Measurements from ENCODE around the gene KCTD6. TPM values are rescaled to one million over a fixed set of nuclear protein-coding genes. Genes with fewer than 3 reads are reported as not detected.

KCTD6 gene
- total RNA-seq, 1 experiment from 2014 or later, result 15.5 TPM

DNA sequence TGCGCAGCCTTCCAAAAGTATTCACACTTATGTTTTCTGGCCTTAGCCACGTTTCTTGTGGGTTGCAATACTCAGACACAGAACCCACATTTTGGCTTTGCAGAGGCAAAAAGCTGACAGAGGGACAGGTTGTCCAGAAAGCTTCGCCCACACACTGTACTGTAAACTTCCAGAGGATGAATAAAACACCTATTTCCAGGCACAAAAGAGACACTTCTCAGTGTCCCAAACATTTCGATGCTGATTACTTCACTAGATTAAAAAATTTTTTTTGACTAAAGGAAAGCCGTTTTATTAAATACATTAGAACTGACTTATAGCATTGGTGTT is 28.0 kb upstream of the KCTD6 start:
- Mint-ChIP-seq H3K9me3 (no peaks in the 10 kb centered on the region), H3K4me3 (no peak overlapping the region), H3K36me3 (no peaks in the 10 kb centered on the region), H3K27me3 (ENCODE audit: low read depth) (no peaks in the 10 kb centered on the region), H3K4me1 (peaks cover 13% of the 10 kb centered on the region), H3K27ac (no peak overlapping the region)
- POLR2A ChIA-PET, result no interaction called here
- DNase-seq (ENCODE audit: low spot score), result no peak
- no peak for ATAC-seq
- TF ChIP-seq, protein P1, sequence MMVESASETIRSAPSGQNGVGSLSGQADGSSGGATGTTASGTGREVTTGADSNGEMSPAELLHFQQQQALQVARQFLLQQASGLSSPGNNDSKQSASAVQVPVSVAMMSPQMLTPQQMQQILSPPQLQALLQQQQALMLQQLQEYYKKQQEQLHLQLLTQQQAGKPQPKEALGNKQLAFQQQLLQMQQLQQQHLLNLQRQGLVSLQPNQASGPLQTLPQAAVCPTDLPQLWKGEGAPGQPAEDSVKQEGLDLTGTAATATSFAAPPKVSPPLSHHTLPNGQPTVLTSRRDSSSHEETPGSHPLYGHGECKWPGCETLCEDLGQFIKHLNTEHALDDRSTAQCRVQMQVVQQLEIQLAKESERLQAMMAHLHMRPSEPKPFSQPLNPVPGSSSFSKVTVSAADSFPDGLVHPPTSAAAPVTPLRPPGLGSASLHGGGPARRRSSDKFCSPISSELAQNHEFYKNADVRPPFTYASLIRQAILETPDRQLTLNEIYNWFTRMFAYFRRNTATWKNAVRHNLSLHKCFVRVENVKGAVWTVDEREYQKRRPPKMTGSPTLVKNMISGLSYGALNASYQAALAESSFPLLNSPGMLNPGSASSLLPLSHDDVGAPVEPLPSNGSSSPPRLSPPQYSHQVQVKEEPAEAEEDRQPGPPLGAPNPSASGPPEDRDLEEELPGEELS (CRISPR knock-in tag; IDR thresholded peaks at IDR 0.05), result no peak
- CTCF ChIA-PET, result interaction anchor here (0.7 to 1.3 kb wide), 19 partner anchors 9 to 166 kb away, joined by 3 to 17 read pairs (median 5); partner anchors contain the start of genes HTD2, KCTD6 and RPP14

DNA sequence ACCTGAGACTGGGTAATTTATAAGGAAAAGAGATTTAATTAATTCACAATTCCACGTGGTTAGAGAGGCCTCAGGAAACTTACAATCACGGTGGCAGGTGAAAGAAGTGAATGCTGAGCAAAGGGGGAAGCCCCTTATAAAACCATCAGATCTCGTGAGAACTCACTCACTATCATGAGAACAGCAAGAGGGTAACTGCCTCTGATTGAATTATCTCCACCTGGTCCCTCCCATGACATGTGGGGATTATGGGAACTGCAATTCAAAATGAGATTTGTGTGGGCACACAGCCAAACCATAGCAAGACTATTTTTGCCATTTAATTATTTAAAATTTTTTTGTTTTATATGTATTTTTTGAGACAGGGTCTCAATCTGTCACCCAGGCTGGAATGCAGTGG is 27.0 kb upstream of the KCTD6 start:
- TF ChIP-seq FOXP1 (CRISPR knock-in tag; IDR thresholded peaks at IDR 0.05; ENCODE audit: borderline replicate concordance) (no peak), GABPB1 (CRISPR knock-in tag; IDR thresholded peaks at IDR 0.05) (no peak), ETV6 (CRISPR knock-in tag; IDR thresholded peaks at IDR 0.05) (no peak), NR1H2 (CRISPR knock-in tag; IDR thresholded peaks at IDR 0.05) (no peak), OVOL2 (CRISPR knock-in tag; IDR thresholded peaks at IDR 0.05; ENCODE audit: borderline replicate concordance) (no peak), CREB1 (CRISPR knock-in tag; IDR thresholded peaks at IDR 0.05) (no peak)
- TF ChIP-seq, protein P2, sequence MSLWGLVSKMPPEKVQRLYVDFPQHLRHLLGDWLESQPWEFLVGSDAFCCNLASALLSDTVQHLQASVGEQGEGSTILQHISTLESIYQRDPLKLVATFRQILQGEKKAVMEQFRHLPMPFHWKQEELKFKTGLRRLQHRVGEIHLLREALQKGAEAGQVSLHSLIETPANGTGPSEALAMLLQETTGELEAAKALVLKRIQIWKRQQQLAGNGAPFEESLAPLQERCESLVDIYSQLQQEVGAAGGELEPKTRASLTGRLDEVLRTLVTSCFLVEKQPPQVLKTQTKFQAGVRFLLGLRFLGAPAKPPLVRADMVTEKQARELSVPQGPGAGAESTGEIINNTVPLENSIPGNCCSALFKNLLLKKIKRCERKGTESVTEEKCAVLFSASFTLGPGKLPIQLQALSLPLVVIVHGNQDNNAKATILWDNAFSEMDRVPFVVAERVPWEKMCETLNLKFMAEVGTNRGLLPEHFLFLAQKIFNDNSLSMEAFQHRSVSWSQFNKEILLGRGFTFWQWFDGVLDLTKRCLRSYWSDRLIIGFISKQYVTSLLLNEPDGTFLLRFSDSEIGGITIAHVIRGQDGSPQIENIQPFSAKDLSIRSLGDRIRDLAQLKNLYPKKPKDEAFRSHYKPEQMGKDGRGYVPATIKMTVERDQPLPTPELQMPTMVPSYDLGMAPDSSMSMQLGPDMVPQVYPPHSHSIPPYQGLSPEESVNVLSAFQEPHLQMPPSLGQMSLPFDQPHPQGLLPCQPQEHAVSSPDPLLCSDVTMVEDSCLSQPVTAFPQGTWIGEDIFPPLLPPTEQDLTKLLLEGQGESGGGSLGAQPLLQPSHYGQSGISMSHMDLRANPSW (CRISPR knock-in tag; conservative IDR thresholded peaks at IDR 0.05; ENCODE audit: low read depth), result no peak
- TF ChIP-seq, protein P3, sequence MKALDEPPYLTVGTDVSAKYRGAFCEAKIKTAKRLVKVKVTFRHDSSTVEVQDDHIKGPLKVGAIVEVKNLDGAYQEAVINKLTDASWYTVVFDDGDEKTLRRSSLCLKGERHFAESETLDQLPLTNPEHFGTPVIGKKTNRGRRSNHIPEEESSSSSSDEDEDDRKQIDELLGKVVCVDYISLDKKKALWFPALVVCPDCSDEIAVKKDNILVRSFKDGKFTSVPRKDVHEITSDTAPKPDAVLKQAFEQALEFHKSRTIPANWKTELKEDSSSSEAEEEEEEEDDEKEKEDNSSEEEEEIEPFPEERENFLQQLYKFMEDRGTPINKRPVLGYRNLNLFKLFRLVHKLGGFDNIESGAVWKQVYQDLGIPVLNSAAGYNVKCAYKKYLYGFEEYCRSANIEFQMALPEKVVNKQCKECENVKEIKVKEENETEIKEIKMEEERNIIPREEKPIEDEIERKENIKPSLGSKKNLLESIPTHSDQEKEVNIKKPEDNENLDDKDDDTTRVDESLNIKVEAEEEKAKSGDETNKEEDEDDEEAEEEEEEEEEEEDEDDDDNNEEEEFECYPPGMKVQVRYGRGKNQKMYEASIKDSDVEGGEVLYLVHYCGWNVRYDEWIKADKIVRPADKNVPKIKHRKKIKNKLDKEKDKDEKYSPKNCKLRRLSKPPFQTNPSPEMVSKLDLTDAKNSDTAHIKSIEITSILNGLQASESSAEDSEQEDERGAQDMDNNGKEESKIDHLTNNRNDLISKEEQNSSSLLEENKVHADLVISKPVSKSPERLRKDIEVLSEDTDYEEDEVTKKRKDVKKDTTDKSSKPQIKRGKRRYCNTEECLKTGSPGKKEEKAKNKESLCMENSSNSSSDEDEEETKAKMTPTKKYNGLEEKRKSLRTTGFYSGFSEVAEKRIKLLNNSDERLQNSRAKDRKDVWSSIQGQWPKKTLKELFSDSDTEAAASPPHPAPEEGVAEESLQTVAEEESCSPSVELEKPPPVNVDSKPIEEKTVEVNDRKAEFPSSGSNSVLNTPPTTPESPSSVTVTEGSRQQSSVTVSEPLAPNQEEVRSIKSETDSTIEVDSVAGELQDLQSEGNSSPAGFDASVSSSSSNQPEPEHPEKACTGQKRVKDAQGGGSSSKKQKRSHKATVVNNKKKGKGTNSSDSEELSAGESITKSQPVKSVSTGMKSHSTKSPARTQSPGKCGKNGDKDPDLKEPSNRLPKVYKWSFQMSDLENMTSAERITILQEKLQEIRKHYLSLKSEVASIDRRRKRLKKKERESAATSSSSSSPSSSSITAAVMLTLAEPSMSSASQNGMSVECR (CRISPR knock-in tag; IDR thresholded peaks at IDR 0.05; ENCODE audit: borderline replicate concordance), result no peak
- TF ChIP-seq, protein P4, sequence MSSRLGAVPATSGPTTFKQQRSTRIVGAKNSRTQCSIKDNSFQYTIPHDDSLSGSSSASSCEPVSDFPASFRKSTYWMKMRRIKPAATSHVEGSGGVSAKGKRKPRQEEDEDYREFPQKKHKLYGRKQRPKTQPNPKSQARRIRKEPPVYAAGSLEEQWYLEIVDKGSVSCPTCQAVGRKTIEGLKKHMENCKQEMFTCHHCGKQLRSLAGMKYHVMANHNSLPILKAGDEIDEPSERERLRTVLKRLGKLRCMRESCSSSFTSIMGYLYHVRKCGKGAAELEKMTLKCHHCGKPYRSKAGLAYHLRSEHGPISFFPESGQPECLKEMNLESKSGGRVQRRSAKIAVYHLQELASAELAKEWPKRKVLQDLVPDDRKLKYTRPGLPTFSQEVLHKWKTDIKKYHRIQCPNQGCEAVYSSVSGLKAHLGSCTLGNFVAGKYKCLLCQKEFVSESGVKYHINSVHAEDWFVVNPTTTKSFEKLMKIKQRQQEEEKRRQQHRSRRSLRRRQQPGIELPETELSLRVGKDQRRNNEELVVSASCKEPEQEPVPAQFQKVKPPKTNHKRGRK (CRISPR knock-in tag; IDR thresholded peaks at IDR 0.05; ENCODE audit: borderline replicate concordance), result no peak
- TF ChIP-seq, protein P5, sequence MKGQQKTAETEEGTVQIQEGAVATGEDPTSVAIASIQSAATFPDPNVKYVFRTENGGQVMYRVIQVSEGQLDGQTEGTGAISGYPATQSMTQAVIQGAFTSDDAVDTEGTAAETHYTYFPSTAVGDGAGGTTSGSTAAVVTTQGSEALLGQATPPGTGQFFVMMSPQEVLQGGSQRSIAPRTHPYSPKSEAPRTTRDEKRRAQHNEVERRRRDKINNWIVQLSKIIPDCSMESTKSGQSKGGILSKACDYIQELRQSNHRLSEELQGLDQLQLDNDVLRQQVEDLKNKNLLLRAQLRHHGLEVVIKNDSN (CRISPR knock-in tag; IDR thresholded peaks at IDR 0.05), result no peak
- H3K27me3 Mint-ChIP-seq (ENCODE audit: low read depth), result no peaks in the 10 kb centered on the region
- no peaks in the 10 kb centered on the region for H3K36me3 Mint-ChIP-seq
- DNase-seq (ENCODE audit: low spot score) (no peak), ATAC-seq (no peak)
- ChIA-PET CTCF (no interaction called here), POLR2A (interaction anchor here (0.5 kb wide), 1 partner anchor 93 kb away, joined by 4 read pairs; no protein-coding TSS in a partner anchor)
- H3K9me3 Mint-ChIP-seq, result no peaks in the 10 kb centered on the region
- peaks cover 15% of the 10 kb centered on the region for H3K4me1 Mint-ChIP-seq
- no peak overlapping the region for H3K27ac Mint-ChIP-seq
- H3K4me3 Mint-ChIP-seq, result no peak overlapping the region
